GM23338 (cell line): Measurements from ENCODE around the gene MKLN1.

Source experiments
- CTCF ChIP-seq, 2 experiments: fragments of 200-600 bp in 1 of 2; sonication (generic) in 1 of 2; conservative IDR thresholded peaks; 2 replicates each; pipeline versions ENCODE4 v1.5.1 to v1.6.1; 2016 to 2017; ENCODE audit warnings: antibody characterized with exemption in 2 of 2, low read depth in 2 of 2, mild to moderate bottlenecking in 2 of 2, moderate library complexity in 1 of 2
- EZH2 ChIP-seq: fragments of 200-600 bp; sonication (generic); IDR thresholded peaks from one replicate; pipeline ENCODE4 v1.8.0; 2017; ENCODE audit warnings: antibody characterized with exemption, mild to moderate bottlenecking, low read depth; ENCODE audit not compliant: unreplicated experiment
- REST ChIP-seq: IDR thresholded peaks from one replicate; pipeline ENCODE4 v1.6.1; 2018; ENCODE audit warnings: antibody characterized with exemption; ENCODE audit not compliant: unreplicated experiment

GRCh38 chr7:131284702-131285419, 42.8 kb upstream of the MKLN1 start:
- no peak for TF ChIP-seq CTCF (conservative IDR thresholded peaks at IDR 0.05; ENCODE audit: low read depth in 2 of 2)
- TF ChIP-seq EZH2 = no peak
- no peak for TF ChIP-seq REST
